GM03348 (cell line): Measurements from ENCODE around the gene TOR2A.
A peak's percentile ranks its signal among the peaks of the same experiment; 100 is the strongest.
"Not testable (repeated sequence)": the region's sequence is repeated elsewhere in the genome, so short reads cannot be mapped to it uniquely, and the experiment has no call there.

Source experiments
- DNase-seq: peaks from one replicate; pipeline ENCODE4 v3.0.0; 2012; ENCODE audit warnings: low spot score

Gene TOR2A

GRCh38 chr9:127734747-127735529 is at the start of gene TOR2A:
Gene TOR2A, minus strand, starts transcription at chr9:127735294. Its CDS starts 24 bp downstream, at chr9:127735270.
- DNase-seq = peak; percentile 99

- no peak for DNase-seq
These were observed 48.3 kb upstream of the TOR2A start for GRCh38 chr9:127783111-127784008.

DNA sequence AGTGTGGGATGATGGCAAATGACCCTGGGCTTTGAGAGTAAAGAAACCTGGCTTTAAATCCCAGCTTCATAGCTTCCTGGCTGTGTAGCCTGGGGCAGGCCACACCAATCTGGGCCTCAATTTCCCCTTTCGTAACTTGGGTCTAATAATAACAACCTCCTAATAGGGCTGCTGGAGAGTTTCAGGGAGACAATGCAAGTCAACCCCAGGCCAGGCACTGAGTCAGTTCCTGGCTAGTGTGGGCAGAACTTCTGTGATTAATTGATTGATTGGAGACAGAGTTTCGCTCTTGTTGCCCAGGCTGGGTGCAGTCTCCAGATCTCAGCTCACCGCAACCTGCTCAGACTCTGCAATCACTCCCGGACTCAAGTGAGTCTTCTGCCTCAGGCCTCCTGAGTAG is 46.7 kb upstream of the TOR2A start:
- DNase-seq = no peak

DNA sequence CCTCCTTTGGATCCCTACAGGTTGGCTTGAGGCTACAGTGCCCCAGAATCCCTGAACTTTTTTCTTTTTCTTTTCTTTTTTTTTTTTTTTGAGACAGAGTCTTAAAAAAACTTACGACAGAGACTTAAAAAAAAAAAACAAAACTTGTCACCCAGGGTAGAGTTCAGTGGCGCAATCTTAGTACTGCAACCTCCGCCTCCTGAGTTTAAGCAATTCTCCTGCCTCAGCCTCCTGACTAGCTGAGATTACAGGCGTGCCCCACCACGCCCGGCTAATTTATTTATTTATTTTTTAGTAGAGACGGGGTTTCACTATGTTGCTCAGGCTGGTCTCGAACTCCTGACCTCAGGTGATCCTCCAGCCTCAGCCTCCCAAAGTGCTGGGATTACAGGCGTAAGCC is 45.8 kb upstream of the TOR2A start:
- not testable (repeated sequence) for DNase-seq

- no peak for DNase-seq
These were observed 45.2 kb upstream of the TOR2A start for GRCh38 chr9:127780126-127780885.

DNA sequence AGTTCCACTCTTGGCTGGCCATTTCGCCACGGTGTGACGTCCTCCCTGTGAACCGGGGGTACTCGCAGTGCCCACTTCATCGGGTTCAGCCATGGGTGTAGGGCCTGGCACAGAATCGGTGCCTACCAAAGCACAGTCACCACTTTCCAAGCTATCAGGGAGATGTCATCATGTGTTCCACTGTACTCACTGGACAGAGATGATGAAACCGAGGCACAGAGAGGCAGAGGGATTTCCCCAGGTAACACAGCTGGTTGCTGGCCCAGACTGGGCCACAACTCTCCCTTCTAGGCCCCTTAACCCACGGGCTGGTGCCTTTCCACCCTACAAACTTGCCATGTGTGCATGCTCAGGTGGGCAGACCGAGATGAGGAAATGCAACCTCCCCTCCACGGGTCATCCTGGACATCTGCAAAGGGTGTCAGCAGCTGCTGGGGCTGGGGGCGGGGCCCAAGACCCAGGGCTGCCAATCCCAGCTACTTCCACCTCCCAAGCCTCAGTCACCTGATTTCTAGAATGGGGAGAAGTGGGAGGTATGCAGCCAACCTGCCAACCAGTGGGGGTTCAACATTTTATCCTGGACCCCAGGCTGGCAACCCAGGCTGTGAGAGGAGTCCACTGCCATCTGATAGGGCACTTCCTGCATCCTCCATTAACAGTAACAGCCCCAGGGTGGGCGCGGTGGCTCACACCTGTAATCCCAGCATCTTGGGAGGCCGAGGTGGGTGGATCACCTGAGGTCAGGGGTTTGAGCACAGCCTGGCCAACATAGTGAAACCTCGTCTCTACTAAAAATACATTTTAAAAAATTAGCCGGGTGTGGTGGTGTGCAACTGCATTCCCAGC is 44.3 kb upstream of the TOR2A start:
- no peak for DNase-seq

- DNase-seq = no peak
These were observed 43.4 kb upstream of the TOR2A start, which contains the start of gene SH2D3C for GRCh38 chr9:127778280-127779135. Gene SH2D3C, minus strand, starts transcription at chr9:127778666. Its CDS starts 39 bp downstream, at chr9:127778627.

DNA sequence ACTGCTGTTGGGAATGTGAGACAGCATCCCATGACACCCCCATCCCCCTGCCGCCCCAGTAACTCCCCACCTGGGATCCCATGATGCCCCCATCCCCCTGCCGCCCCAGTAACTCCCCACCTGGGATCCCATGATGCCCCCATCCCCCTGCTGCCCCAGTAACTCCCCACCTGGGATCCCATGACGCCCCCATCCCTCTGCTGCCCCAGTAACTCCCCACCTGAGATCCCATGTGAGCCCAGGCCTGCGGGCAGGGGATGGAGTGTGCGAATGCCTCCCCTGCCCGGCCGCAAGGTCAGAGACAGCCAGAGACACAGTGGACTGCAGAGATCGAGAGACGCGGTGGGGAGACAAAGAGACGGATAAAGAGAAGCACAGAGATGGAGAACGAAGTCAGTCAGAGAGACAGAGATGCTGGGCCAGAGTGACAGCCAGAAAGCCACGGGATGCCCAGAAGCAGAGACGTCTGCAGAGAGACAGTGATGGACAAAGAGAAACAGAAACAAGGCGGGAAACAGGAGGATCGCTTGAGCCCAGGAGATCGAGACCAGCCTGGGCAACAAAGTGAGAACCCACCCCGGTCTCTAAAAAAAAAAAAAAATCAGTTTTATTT is 42.4 kb upstream of the TOR2A start:
- no peak for DNase-seq

DNA sequence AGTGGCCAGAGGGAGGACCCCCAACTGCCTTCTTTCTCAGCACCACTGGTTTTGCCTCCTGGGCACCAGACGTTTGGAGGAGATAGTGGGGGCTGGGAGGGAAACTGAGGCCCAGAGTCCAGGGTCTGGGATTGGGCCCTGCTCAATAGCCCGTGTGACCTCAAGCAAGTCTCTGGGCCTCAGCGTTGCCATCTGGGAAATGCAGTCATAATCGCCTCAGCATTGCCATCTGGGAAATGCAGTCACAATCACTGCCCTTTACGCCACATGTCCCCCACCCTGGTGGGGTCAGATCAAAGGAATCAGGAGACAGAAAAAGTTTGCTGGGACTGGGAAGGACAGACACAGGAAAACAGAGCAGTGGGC is 41.8 kb upstream of the TOR2A start:
- DNase-seq = no peak

GRCh38 chr9:127776195-127776923 is 41.3 kb upstream of the TOR2A start:
- DNase-seq = no peak

- DNase-seq = no peak
These were observed 38.9 kb upstream of the TOR2A start for GRCh38 chr9:127773981-127774380.

GRCh38 chr9:127773272-127773671 is 38.2 kb upstream of the TOR2A start:
- DNase-seq = no peak

DNA sequence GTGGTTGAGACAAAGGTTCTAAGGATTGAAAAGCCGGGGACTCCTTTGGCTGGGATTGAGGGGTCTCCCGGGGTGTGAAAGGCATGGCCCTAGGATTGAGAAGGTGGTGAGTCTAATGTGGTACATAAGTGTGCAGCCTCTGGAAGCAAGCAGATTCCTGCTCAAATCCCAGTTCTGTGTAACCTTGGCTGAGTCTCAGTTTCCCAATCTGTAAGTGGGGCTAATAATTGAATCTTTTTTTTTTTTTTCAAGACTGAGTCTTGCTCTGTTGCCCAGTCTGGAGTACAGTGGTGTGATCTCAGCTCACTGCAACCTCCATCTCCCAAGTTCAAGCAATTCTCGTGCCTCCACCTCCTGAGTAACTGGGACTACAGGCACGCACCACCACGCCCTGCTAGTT is 37.5 kb upstream of the TOR2A start:
- no peak for DNase-seq

DNA sequence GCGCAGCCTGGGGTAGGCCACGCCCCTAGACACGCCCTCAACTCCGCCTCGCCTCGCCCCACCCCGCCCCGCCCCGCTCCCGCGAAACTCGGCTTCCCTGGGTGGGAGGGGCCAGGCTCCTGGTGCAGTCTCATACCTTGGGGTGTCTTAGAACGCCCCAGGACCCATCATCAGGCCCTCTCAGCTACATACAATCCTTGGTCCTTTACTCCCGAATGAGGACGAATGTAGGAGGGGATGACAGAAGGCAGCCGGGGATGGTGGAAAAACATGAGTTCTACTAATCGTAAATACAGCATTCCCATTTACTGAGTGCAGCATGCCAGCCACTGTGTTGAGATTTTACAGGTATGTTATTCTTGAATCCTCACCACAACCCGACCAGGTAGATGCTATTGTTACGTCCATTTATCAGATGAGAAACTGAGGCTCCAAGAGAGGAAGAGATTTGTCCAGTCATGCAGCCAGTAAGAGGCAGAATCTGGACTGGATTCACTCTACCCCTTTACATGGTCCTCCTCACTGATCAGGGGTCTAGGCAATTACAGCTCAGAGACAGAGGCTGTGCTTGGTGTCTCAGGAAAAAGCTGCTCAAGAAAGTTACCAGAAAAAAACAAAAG is 36.6 kb upstream of the TOR2A start:
- DNase-seq = no peak

DNA sequence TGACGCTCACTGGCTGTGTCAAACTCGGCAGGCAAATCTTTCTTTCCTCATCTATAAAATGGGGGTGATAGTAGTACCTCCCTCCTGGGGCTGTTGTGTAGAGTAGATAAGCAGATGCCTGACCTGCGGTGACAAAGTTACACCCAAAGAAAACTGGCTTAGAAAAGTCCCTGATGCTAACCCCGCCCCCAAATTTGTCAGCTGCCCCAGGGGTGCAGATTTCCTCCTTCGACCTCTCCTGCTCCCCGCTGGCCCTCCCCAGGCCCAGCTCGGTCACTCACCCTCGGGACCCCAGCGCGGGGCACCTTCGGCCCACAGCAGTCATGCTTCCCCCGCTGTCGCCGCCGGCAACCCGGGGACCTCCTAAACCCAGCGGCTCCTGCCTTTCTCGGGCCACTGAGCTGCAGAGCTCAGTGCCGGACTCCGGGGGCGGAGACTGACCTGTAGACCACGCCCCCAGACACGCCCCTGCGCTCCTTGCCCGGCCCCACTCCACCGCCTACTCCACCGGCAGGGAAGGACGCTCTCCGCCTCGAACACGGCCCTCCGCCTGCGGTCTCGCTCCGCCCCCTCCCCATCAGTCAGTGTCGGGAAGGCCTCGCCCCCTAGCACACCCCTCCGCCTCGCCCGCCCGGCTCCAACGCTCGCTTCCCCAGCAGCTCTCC is 35.9 kb upstream of the TOR2A start:
- DNase-seq = peak; percentile 97

DNA sequence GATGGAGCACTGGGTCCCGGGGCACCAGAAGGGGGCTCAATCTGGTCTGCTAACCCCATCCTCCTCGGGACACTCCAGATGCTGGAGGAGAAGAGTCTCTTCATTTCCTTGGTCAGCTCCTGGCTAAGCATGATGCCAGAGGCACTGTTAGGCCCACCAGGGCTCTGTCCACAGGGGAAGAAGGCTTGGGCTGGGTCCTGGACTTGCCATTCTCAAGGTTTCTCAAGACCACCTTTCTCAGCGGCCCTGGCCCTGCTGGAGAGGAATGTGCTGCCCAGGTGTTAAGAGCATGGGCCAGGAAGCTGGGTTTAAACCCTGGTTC is 35.5 kb upstream of the TOR2A start:
- DNase-seq = no peak

DNA sequence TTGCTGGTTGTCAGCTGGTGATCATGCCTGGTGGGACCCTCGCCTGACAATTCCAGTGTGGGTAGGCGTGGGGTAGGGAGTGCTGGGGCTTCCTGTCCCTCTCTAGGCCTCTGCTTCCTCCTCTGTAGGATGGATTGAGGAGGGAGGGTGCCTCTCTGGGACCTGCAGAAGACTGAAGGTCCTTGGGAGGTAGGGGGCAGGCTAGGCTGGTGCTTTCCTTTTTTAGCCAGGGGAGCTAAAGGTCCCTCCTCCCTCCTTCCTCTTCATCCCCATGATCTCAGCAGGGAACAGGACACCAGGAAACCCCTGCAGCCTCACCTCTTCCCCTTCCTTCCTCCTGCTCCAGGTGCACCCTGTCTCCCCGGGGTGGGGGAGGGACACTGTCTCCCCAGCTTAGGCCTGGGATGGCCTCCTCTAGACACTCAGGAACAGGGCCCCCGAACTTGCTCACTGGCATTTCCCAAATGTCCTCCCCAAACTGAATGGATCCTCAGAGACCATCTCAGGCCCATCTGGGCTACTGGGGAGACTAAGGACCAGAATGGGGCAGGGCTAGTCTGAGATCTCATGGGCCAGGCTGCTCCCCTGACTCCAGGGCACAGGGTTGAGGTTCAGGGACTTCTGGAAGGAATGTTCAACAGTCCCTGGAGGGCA is 35.0 kb upstream of the TOR2A start:
- no peak for DNase-seq

DNA sequence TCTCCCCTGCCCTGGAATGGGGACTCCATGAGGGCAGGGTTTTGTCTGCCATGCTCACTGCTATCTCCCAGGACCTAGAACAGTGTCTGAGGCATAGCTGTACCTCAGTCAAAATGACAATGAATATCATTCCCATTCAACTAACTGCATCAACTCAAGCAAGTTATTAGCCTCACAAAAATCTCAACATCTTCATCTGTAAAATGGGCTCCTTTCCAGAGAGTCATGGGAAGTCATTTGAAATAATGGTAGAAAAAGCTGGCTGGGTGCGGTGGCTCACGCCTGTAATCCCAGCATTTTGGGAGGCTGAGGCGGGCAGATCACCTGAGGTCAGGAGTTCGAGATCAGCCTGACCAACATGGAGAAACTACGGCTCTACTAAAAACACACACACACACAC is 34.0 kb upstream of the TOR2A start:
- DNase-seq = no peak
